Hepatocyte (in vitro differentiated cells): ENCODE results near the gene HOXC12. TPM values are rescaled to one million over a fixed set of nuclear protein-coding genes. Genes with fewer than 3 reads are reported as not detected.

Experiments used
- DNase-seq: peaks from one replicate; pipeline ENCODE4 v3.0.0-alpha.2; 2016; ENCODE audit warnings: low spot score
- H2AFZ ChIP-seq: fragments of 200-600 bp; sonication (generic); 2 replicates; pipeline ENCODE4 v1.6.0; 2016; ENCODE audit warnings: antibody characterized with exemption, mild to moderate bottlenecking
- H3K27ac ChIP-seq: fragments of 200-600 bp; sonication (generic); 2 replicates; pipeline ENCODE4 v1.5.1; 2016; ENCODE audit warnings: mild to moderate bottlenecking
- H3K27me3 ChIP-seq: fragments of 200-600 bp; sonication (generic); 2 replicates; pipeline ENCODE4 v1.6.1; 2016
- H3K36me3 ChIP-seq: fragments of 200-600 bp; sonication (generic); replicated peaks from 2 replicates; pipeline ENCODE4 v1.5.1; 2016; ENCODE audit warnings: low read depth; ENCODE audit not compliant: insufficient read depth
- H3K4me1 ChIP-seq: fragments of 200-600 bp; sonication (generic); 2 replicates; pipeline ENCODE4 v1.5.1; 2016; ENCODE audit warnings: mild to moderate bottlenecking, moderate library complexity; ENCODE audit not compliant: insufficient read depth
- H3K4me2 ChIP-seq: fragments of 200-600 bp; sonication (generic); 2 replicates; pipeline ENCODE4 v1.6.0; 2016
- H3K4me3 ChIP-seq: fragments of 200-600 bp; sonication (generic); 2 replicates; pipeline ENCODE4 v1.5.1; 2016; ENCODE audit warnings: mild to moderate bottlenecking
- H3K79me2 ChIP-seq: fragments of 200-600 bp; sonication (generic); 2 replicates; pipeline ENCODE4 v1.6.0; 2017; ENCODE audit warnings: mild to moderate bottlenecking
- H3K9me2 ChIP-seq: fragments of 200-600 bp; sonication (generic); replicated peaks from 2 replicates; pipeline ENCODE4 v1.6.0; 2017; ENCODE audit warnings: mild to moderate bottlenecking; ENCODE audit not compliant: insufficient read depth
- H3K9me3 ChIP-seq: fragments of 200-600 bp; sonication (generic); 2 replicates; pipeline ENCODE4 v1.5.1; 2016; ENCODE audit warnings: low read depth, mild to moderate bottlenecking
- H4K20me1 ChIP-seq: fragments of 200-600 bp; sonication (generic); 2 replicates; pipeline ENCODE4 v1.6.0; 2016; ENCODE audit warnings: mild to moderate bottlenecking; ENCODE audit not compliant: insufficient read depth, poor library complexity, severe bottlenecking
- EZH2 ChIP-seq: fragments of 200-600 bp; sonication (generic); IDR thresholded peaks from 2 replicates; pipeline ENCODE4 v1.6.1; 2016; ENCODE audit warnings: antibody characterized with exemption, mild to moderate bottlenecking, borderline replicate concordance
- EZH2phosphoT487 ChIP-seq: fragments of 200-600 bp; sonication (generic); IDR thresholded peaks from one replicate; pipeline ENCODE4 v1.6.1; 2018; ENCODE audit warnings: antibody characterized with exemption, mild to moderate bottlenecking, low read depth, moderate library complexity; ENCODE audit not compliant: unreplicated experiment, severe bottlenecking
- WGBS: methylation state at CpG from one replicate; pipeline ENCODE4 v1.1.6; 2016; ENCODE audit warnings: low lambda C conversion rate; ENCODE audit errors: missing lambda C conversion rate; 5-methylcytosine and 5-hydroxymethylcytosine counted together
- polyA plus RNA-seq: library from polyadenylated mRNA; unstranded; fragments of >200 nt; fragmentation: Nextera tagmentation; extraction: Ambion mirVana; gene quantifications from 2 replicates; pipeline ENCODE4 v1.2.1, GENCODE V29; 2016
- total RNA-seq: library from RNA; depleted of rRNA; stranded (reverse); fragments of >200 nt; gene quantifications from 2 replicates; pipeline ENCODE4 v1.2.3, GENCODE V29; 2014
- TF ChIP-seq, protein P1 (sequence below): fragments of 200-600 bp; sonication (generic); IDR thresholded peaks from 2 replicates; pipeline ENCODE4 v1.5.1; 2016; ENCODE audit warnings: antibody characterized with exemption, mild to moderate bottlenecking; ENCODE audit not compliant: poor library complexity

The HOXC12 gene
- total and polyA plus RNA-seq, 2 experiments from 2014 or later, result not detected

- Histone ChIP-seq H3K9me2 (no peaks in the 10 kb centered on the region), H3K27ac (no peak overlapping the region), H3K79me2 (no peaks in the 10 kb centered on the region), H3K4me3 (no peak overlapping the region), H4K20me1 (no peaks in the 10 kb centered on the region), H3K4me2 (no peak overlapping the region), H3K4me1 (no peaks in the 10 kb centered on the region), H2AFZ (no peak overlapping the region), H3K36me3 (no peaks in the 10 kb centered on the region), H3K9me3 (no peaks in the 10 kb centered on the region), H3K27me3 (peaks cover 100% of the 10 kb centered on the region)
- TF ChIP-seq EZH2phosphoT487, result no peak
- no peak for TF ChIP-seq EZH2
- TF ChIP-seq, protein P1, sequence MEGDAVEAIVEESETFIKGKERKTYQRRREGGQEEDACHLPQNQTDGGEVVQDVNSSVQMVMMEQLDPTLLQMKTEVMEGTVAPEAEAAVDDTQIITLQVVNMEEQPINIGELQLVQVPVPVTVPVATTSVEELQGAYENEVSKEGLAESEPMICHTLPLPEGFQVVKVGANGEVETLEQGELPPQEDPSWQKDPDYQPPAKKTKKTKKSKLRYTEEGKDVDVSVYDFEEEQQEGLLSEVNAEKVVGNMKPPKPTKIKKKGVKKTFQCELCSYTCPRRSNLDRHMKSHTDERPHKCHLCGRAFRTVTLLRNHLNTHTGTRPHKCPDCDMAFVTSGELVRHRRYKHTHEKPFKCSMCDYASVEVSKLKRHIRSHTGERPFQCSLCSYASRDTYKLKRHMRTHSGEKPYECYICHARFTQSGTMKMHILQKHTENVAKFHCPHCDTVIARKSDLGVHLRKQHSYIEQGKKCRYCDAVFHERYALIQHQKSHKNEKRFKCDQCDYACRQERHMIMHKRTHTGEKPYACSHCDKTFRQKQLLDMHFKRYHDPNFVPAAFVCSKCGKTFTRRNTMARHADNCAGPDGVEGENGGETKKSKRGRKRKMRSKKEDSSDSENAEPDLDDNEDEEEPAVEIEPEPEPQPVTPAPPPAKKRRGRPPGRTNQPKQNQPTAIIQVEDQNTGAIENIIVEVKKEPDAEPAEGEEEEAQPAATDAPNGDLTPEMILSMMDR, result no peak
- WGBS, result 12% methylated on average over 32 of the region's 34 CpGs
- DNase-seq, result no peak
These were observed 3.7 kb upstream of the HOXC12 start for GRCh38 chr12:53950789-53951576.

DNA sequence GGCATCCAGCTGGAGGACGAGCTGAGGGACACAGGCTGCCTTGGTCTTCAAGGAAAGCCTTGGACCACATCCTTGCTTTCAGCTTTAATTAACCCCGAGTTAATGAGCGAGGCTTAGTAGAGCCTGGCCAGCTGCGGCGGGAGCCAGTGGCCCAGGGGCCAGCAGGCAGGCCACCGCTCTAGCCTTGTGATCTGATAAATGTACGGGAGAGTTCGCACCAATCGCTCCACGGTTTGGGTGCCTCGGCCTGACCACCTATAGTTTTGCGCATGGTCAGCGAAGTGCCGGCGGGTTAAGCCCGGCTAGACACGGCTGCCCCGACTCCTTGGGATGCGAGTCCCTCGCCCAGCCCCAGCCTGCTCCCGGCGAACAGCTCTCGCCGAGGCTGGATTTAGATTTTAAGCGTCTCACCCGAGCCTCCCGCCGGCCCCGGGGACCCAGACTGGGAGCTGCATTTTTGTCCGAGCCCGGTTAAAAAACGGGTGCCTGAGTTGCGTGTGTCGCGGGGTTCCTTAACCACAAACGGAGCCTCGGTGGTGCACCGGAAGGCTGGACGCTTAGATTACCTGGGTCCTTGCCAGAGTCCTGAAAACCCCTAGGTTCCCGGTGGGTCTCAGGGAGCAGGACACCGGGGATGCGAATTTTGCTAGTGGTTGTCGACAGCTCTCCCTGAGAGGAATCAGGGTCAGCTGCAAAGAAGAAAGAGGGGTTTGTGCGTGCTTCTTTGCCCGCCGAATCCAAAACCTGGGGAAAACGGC is 2.9 kb upstream of the HOXC12 start:
- Histone ChIP-seq H2AFZ (no peak overlapping the region), H3K4me3 (no peak overlapping the region), H3K36me3 (no peaks in the 10 kb centered on the region), H3K27me3 (peaks cover 100% of the 10 kb centered on the region), H3K4me1 (no peaks in the 10 kb centered on the region), H3K9me2 (no peaks in the 10 kb centered on the region), H3K9me3 (no peaks in the 10 kb centered on the region), H4K20me1 (no peaks in the 10 kb centered on the region), H3K27ac (no peak overlapping the region), H3K79me2 (no peaks in the 10 kb centered on the region), H3K4me2 (no peak overlapping the region)
- peak; percentile 99 for TF ChIP-seq EZH2
- TF ChIP-seq EZH2phosphoT487, result no peak
- 11% methylated on average over 47 of the region's 47 CpGs for WGBS
- no peak for DNase-seq

GRCh38 chr12:53952335-53952694 is 2.4 kb upstream of the HOXC12 start:
- Histone ChIP-seq H3K4me3 (no peak overlapping the region), H4K20me1 (no peaks in the 10 kb centered on the region), H3K27ac (no peak overlapping the region), H3K9me3 (no peaks in the 10 kb centered on the region), H3K36me3 (no peaks in the 10 kb centered on the region), H3K79me2 (no peaks in the 10 kb centered on the region), H2AFZ (no peak overlapping the region), H3K27me3 (peaks cover 100% of the 10 kb centered on the region), H3K9me2 (no peaks in the 10 kb centered on the region), H3K4me1 (no peaks in the 10 kb centered on the region), H3K4me2 (no peak overlapping the region)
- no peak for TF ChIP-seq EZH2
- TF ChIP-seq, protein P1, result no peak
- no peak for TF ChIP-seq EZH2phosphoT487
- WGBS, result 9% methylated on average over 13 of the region's 13 CpGs
- no peak for DNase-seq
